T-helper 1 cell (primary cell): ENCODE measurements around the gene AGBL1.
"Not testable (repeated sequence)": the region's sequence is repeated elsewhere in the genome, so short reads cannot be mapped to it uniquely, and the experiment has no call there.

Source experiments
- DNase-seq, 5 donors: peaks; one replicate each; pipeline ENCODE4 v3.0.0-alpha.2; 2012 to 2020

AGBL1 gene

DNA sequence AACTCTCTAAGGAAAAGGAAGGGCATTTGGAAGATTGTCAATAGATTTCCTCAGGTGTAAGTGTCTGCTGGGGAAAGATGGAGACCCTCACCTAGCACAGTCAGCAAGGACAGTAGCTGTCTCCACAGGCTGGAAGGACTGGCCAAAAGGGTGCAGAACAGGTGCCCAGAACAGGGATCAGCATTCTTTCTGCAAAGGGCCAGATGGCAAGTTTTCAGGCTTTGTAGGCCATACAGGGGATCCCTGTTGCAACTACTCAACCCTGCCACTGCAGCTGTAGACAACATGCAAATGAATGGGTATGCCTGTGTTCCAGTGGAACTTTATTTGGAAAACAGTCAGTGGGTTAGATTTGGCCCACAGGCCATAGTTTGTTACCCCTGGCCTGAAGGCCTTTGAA is 8.1 kb downstream of the AGBL1 start:
- no peak for DNase-seq

DNA sequence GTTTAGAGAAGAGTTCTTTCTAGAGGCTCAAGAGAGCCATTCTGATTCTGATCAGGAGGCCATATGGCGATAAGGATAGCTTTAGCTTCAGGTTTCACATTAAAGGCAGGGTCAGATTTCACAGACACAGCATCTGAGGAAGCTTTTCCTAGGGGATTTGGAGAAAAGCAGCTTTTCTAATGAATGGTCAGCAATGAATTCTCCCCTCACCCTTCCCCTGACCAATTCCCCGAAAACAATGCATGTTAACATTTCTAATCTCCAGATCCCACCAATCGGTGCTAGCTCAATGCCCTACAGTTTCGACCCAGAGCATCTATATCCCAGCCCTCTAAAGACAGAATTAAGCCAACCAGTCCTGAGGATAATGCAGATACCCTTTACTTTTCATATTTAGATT is 9.8 kb downstream of the AGBL1 start:
- no peak for DNase-seq

- no peak for DNase-seq
Measured at GRCh38 chr15:86101818-86102217, 22.1 kb downstream of the AGBL1 start.

DNA sequence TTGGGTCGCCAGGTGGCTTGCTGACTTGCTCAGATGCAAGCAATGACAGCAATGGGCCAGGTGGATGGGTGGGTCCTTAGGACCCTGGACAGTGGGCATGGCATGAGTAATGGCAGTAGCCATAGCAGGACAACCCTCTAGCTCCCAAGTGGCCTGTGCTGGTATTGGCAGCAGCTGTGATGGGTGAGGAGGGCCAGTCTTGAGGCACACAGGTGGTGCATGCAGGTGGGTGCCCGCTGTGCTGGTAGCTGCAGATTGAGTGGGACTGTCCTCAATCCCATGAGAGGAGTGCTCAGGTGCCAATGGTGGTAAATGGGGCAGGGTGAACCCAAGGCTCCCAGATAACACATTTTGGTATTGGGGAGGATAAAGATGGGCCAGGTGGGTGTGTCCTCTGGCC is 24.2 kb downstream of the AGBL1 start:
- DNase-seq = no peak

DNA sequence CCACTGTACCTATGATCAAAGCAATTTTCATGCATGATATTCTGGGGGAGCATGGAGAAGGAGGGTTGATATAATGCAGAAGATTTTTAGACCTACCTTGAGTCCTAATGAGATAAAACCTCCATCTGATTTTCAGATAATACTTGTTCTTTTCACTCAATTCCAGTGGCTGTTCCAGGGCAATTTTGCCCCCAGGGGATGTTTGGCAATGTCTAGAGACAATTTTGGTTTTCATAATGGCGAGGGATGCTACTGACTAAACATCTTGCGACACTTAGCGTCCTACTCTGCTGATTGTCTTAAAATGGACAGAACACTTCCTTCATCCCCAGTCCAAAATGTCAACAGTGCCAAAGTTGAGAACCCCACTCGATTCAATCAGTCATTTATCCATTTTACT is 26.6 kb downstream of the AGBL1 start:
- DNase-seq = no peak

DNA sequence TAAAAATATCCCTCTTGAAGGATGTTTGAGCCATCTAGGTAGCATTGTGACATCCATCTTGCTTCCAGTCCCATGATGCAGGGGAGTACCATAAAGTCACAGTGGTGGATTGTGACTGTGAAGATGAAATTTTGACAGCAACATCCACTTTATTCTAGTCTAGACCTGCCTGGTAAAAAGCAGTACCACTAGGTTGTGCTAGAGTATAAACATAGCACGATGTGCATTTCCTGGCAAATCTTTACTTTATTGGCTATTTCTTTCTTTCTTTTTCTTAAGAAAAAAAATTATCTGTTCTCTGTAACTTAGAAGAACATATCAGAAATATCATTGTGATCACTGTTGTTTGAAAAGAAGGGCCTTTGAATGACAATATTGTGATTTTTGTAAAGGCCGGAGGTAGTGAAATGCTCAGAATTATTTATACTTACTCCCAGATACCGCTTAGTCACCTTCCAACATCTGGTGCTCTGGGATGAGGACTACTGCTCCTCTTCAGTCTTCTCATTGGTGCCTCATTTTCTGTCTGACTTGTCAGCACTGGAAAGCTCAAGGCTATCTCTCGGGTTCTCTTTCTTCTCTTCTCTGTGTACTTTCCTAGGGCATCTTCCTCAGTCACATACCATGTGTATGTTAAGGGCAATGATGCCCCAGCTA is 35.6 kb downstream of the AGBL1 start:
- no peak for DNase-seq

DNA sequence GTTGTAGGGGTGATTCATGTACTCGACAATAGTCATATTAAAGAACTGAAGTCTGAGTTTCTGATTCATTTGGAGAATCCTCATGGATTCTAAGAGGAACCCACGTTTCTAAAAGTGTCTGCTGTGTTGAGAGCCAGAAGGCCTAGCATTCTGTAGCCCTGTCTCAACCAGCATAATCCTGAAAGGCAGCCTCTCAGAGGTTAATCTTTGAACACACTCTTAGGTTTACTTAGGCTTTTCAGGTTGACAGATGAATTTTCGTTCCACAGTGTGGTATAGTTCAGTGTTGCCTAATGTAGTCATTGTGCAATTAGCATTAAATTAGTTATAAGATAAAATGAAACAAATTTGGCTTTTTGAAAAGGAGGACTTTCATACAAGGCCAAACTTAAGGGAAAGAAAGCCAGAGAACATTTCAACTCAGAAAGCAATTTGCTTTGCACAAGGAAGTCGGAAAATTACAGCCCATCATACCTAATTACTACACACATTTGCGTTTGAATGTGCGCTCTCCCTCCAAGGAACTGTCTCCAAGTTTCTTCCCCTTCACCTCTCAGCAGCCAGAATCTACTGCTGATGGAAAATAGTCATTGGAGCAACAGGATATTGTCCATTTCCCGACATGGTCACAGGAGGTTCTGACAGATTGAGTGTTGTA is 42.0 kb downstream of the AGBL1 start:
- DNase-seq = no peak

GRCh38 chr15:86122691-86123391 is 43.2 kb downstream of the AGBL1 start:
- not testable (repeated sequence) for DNase-seq

- DNase-seq = no peak
Measured at GRCh38 chr15:86125775-86126174, 46.1 kb downstream of the AGBL1 start.

DNA sequence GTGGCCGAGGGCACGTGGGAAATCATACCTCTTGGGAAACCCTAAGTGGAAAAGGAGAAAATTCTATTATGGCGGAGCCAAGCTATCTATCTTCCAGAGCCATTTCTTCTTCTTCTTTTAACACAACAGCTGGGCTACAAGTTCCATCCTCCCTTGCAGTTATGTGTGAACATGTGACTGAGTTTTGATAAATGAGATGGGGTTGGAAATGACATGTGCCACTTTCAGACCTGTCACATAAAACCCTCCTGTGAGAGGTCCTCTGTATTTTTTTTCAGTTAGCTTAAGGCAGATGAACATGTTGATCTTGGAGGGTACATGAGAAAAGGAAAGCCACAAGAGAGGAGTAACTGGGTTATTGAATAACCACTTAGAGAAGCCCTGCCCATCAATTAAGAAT is 47.9 kb downstream of the AGBL1 start:
- DNase-seq = no peak

- no peak for DNase-seq
Measured at GRCh38 chr15:86135041-86135440, 55.4 kb downstream of the AGBL1 start.

GRCh38 chr15:86136861-86137260 is 57.2 kb downstream of the AGBL1 start:
- no peak for DNase-seq

DNA sequence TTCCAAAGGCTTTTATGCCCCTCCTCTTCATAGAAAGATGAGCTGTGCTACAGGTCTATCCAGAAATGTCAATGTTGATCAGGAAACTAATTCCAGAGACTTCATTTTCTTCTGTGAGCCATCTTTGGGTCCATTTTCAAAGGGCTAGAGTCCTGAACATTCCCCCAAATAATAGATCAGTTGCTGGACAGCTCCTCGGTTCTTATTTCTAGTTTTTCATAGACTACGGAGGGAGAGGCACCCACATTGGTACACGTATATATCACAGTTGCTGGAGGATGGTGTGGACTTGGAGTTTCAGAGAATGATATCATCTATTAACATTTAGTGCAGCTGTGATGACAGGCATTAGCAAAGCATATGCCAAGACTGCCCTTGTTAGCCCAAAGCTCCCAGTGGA is 59.1 kb downstream of the AGBL1 start:
- DNase-seq = no peak

DNA sequence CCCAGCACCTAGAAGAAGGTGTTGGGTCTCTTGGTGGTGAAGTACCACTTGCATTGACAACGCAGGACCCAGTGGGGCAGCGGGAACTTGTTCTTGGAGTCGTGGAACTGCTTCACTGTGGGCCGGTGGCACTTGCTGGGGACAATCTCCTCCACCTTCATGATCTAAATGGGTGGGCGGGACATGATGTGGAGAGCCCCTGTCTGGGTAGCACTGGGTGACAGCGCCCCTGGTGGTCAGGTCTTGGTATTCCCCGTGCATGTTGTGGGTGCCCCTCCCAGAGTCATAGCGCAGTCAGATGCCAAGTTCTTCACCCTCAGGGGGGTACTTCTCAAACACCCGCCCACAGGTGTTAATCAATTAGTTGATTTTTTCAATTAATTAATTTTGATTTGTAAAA is 60.2 kb downstream of the AGBL1 start:
- DNase-seq = no peak

GRCh38 chr15:86154705-86155104 is 75.0 kb downstream of the AGBL1 start:
- DNase-seq = no peak

DNA sequence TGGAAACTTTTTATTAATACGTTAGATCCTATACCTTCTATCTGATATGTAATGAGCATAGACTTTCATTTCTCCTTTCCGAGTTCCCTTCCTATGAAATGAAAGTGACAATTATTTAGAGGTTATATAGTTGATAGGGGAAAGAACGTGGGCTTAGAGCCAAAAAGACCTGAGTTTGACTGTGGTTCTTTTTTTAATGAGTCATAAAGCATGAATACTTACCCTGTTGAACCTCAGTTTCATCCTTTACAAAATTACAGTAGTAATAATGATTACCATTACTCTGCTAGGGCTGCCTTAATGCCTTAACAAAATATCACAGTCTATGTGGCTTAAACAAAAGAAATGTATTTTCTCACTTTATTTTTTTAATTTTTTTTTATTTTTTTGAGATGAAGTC is 75.9 kb downstream of the AGBL1 start:
- DNase-seq = no peak

- DNase-seq = no peak
Measured at GRCh38 chr15:86157606-86158293, 78.1 kb downstream of the AGBL1 start.

DNA sequence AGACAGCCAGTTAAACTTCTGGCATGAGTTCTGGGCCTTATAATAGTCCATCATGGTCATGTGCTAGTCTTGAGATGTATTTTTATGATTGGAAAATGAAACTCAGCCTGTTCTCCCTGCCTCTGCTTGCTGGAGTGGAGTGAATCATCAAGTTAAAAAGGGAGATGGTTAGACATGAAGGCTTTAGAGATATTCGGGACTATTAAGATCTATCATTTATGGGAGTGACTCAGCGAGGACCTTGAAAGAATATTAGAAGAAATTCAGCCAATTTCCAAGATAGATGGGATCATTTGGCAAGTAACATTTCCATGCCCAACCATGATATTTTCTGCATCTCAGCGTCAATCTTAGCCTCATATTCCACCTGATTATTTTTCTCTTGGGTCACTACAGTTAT is 79.8 kb downstream of the AGBL1 start:
- no peak for DNase-seq

GRCh38 chr15:86161250-86161649 is 81.6 kb downstream of the AGBL1 start:
- DNase-seq = no peak

- no peak for DNase-seq
Measured at GRCh38 chr15:86162172-86162591, 82.5 kb downstream of the AGBL1 start.

GRCh38 chr15:86162641-86163040 is 83.0 kb downstream of the AGBL1 start:
- no peak for DNase-seq

- no peak for DNase-seq
Measured at GRCh38 chr15:86163816-86164215, 84.1 kb downstream of the AGBL1 start.

- no peak for DNase-seq
Measured at GRCh38 chr15:86164232-86164898, 84.7 kb downstream of the AGBL1 start.
